Activated CD4-positive, alpha-beta T cell treated with anti-CD3 and anti-CD28 coated beads for 48 hours (primary cell): Measurements from ENCODE around the gene ATL2.
"Not testable (repeated sequence)": the region's sequence is repeated elsewhere in the genome, so short reads cannot be mapped to it uniquely, and the experiment has no call there.

ENCODE experiments used
- DNase-seq: peaks from one replicate; pipeline ENCODE4 v3.0.0-alpha.2; 2020

The ATL2 gene

DNA sequence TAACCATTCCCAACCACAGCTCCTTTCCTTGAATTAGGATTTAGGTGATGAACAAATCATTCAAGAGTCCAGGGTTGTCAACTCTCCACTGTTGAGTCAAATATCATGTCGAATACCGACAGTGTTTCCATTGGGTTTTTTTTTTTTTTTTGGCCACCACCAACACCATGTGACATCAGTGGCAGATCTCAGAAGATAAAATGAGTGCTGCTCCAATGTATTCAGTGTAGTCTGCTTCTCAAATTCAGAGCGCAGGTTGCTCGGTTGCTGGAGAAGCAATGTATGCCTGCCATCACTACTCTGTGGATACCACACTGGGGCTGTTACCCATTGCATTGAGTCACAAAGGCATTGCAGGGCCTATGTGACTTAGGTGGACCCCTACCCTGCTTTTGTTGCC is 10.8 kb upstream of the ATL2 start:
- no peak for DNase-seq

DNA sequence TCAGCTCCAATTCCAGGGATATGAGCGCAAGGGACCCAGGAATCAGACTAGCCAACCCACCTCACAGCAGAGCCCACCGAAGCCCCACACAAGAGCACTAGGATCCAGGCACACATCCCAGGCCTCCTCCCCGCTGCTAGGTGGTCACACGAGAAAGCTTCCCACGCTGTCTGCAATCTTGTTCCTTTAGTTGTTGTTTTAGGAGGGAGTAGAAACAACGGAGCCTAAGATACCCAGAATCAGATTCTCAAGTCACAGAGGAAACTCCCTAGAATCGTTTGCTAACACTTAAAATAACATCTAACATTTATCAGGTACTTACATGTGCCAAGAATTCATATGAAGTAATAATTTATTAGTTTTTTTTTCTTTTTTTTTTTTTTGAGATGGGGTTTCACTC is 9.7 kb upstream of the ATL2 start:
- no peak for DNase-seq

DNA sequence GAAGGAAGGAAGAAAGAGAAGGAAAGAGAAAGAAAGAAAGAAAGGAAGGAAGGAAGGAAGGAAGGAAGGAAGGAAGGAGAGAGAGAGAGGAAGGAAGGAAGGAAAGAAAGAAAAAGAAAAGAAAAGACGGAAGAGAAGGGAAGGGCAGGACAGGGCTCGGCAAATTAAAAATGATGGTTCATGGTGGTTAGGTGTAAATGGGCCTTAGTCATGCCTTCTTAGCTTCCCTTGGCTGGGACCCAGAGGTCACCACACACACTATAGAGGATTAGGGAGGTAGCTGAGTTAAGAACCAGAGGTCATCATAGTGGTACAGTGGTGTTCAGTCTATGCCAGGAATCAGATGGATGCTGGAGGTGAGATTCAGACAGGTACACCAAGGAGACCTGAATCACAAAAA is 9.3 kb upstream of the ATL2 start:
- no peak for DNase-seq

DNA sequence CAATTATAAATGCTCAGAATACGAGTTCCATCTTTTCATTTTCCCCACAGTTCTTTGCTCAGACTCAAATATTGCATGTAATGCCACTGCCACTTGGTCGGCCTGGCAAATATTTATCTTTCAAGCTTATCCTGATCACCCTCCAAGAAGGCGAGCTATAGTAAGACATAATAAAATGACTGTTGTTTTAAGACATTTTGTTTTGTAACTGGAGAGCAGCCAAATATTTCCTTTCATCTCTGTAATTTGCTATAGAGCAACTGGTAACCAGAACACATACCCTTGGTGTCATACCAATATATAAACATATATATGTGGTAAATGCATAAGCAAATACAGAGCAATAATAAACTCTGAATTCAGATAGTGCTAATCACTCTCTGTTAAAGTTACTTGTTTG is 7.3 kb upstream of the ATL2 start:
- no peak for DNase-seq

DNA sequence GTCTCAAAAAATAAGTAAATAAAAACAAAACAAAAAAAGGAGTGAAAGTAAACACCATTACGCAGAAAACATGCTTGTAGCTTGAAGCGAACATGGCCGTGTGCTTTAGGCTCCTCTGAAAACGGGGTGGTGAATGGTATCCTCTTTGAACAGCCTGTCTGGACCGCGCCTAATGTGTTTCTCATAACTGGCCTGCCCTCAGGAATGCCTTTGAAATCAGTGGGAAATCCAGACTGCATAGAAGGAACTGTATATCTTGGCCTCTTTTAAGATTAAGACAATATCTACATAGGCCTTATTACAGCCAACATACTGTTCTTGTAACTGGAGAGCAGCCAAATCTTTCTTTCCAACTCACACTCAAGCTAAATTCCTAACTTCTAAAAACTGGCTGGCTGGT is 6.7 kb upstream of the ATL2 start:
- DNase-seq, result not testable (repeated sequence)

DNA sequence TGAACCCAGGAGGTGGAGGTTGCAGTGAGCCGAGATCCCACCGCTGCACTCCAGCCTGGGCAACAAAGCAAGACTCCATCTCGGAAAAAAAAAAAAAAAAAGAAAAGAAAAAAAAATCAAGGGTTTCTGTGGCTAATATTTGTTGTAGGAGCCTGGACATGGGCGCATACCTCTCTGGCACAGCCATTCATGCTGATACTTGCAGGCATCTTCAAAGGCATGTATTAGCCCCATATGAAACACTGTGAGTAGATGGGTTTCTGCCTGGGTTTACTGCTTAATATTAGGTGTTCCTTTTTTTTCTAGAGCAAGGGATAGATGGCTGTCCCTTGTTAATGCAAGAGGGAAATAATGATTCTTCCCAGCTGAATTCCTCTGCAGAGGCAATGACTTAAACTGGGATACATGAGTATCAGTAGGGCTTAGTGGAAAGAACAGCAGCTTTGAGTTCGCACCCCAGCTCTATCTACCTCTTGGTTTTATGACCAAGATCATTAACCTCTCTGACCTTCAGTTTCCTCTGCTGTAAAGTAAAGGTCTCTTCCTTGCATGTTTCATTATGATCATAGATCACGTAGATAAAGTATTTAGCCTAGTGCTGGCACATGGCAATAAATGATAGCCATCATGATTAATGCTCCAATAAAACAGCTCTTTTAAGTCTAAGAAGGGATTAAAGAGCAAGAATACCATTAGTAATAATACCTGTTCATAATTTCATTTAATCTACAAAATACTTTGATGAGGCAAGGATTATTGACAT is 4.5 kb upstream of the ATL2 start:
- no peak for DNase-seq

DNA sequence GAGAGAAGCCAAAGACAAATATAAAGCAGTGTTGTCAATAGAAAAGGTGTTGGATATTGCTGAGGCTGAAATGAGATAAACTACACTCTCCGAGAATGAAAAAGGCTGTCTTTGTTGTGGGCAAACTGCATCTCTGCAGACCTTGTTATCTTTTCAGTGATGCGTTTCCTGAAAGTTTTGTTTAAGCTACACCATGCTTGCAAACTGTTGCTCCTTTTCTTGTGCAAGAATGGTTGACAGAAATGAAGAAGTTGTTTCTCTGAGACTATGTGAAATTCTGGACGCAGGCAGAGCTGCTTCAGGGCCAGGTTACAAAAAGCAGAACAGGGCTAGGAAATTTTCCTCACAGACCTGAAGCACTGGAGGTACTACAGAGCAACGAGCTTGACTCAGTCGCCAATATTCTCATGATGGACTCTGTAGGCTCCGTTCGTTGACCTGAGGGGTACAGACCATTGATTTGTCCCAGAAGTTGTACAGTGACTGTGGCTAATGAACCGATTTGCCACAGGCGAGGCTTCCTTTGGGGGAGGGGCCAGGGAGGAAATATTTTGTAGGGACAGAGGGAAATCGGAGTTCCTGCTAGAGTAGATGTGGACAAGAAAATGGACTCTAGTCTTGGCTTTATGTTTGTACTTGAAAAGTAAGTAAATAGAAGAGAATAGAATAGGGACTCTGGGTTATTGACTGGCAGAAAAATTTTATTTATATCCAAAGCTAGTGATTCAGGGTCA is 3.5 kb upstream of the ATL2 start:
- DNase-seq, result no peak

DNA sequence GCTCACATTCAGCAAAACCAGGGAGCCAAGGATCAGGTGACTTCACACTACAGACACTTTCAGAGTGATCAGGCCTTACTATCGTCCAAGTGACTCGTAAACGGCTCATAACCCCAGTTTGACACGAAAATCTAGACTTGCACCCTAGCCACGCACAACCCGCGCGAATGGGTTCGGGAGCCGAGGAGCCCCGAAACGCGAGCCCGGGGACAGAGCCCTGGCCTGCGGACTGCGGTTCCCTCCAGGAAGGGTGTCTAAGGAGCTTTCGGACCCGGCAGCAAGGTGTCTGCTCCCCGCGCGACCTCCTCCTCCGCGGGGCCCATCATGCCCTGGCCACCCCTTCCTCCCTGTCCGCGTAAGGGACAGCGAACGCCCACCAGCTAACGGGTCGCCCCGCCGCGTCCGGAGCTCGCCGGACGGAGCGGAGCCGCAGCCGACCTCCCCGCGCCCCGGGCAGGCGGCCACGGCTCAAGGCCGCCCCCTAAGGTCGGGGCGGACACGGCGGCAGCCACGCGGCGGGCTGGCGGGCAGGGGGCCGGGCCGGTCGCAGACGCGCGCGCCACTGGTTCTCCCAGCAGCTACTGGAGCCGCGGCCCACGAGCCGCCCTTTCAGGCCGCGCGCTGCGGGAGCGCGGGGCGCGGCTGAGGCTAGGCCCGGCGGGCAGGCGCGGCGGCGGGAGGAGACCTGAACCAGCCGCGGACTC is 575 bp downstream of the ATL2 start:
- peak; percentile 60 for DNase-seq

DNA sequence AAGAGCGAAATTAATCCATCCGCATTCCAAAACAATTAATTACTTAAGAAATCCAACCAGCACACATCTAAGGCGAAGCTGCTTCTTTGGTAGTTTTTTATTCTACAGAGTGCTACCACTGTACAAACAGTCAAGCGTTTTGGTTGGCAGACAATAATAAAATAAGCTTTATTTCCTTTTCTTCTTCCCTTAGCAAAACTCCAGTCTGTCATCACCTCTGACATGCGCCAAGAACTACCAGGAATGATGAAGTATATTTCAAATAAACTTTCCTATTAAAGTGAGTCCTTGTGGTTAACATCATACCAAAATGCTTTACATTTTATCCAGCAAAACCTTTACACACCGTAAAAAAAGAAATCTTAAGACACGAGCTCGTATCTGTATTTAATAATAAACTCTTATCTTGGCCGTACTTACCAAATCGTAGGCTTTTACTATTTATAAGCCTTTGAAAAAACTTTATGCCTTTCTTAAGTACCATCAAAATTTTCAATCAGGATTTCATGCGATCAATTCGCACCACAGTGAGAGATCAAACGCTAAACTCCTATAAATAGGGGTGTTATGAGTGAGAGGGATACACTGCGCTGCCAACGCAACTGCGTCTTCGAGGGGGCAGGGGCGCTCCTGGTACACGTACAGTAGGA is 1.3 kb downstream of the ATL2 start:
- peak; percentile 74 for DNase-seq

DNA sequence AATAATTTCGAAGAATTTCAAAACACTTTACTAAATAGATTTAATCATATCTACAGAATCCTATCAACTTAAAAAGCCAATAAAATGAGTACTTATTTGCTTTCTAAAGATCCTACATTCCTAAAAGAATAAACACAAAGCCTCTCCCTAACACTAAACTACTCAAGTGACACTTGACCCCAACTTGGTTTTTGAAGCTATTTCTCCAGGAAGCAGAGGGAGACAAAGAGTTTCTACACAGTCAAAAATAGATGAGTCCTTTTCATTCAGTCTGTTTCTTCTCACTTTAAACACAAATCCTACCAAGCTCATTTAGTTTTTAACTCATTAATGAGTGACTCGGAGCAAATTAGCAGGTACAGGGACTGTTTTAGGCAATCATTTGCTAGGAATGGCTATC is 2.1 kb downstream of the ATL2 start:
- no peak for DNase-seq

DNA sequence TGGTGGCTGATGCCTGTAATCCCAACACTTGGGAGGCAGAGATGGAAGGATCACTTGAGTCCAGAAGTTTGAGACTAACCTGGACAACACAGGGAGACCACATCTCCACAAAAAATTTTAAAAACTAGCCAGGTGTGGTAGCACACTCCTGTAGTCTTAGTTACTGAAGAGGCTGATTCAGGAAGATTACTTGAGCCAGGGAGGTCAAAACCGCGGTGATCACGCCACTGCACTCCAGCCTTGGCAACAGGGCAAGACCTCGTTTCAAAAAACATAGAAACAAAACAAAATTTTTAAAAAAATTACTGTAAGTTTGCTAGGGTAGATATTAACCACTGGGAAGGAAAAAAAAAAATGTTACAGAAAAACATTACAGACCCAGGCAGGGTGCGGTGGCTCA is 5.8 kb downstream of the ATL2 start:
- no peak for DNase-seq

DNA sequence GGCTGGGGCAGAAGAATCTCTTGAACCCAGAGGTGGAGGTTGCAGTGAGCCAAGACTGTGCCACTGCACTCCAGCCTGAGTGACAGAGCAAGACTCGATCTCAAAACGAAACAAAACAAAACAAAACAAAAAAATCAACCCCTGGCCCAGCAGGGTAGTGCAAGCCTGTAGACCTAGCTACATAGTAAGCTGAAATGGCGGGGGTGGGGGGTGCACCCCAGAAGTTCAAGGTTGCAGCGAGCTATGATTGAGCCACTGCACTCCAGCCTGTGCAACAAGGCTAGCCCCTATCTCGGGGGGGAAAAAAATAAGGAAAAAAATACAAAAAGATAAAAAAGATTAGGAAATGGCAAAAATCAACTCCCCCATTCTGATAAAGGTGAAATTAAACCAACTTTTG is 6.4 kb downstream of the ATL2 start:
- DNase-seq, result no peak

DNA sequence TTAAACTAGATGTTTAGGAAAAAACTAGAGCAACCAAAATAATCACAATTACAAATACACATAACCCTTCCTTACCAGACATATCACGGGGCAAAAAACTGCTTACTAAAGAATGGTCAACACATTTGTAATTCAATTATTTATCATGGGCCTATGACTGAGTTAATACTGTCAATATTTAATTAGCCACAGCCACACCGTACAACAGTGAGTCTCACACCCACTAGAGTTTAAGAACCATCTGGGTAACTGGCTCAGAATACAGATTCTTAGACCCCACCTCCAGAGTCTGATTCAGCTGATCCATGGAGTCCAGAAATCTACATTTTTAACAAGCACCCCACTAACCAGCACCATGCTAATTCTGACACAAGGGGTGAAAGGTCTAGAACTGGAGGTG is 14.8 kb downstream of the ATL2 start:
- no peak for DNase-seq

DNA sequence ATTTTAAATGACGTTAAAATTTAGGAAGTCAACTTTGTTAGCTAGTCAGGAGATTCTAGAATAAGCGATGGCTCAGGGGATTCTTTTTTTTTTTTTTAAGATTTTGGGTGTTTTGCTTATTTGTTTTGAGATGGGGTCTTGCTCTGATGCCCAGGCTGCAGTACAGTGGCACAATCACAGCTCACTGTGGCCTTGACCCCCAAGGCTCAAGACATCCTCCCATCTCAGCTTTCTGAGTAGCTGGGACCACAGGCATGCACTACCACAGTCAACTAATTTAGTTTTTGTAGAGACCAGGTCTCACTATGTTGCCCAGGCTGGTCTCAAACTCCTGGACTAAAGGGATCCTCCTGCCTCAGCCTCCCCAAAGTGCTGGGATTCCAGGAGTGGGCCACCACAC is 16.9 kb downstream of the ATL2 start:
- no peak for DNase-seq

DNA sequence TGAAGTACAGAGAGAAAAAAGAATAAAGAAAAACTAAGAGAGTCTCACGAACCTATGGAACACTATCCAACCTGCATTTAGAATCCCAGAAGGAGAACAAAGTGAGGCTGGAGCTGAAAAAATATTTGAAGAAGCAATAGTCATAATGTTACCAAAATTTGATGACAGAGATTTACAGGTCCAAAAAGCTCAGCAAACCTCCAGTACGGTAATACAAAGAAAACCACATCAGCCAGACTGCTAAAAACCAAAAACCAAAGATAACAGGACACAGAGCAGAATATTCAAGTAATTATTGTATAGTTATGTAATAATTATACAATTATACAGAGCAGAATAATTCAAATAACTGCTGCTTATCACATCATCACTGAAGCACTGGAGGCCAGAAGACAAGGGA is 23.7 kb downstream of the ATL2 start:
- no peak for DNase-seq

DNA sequence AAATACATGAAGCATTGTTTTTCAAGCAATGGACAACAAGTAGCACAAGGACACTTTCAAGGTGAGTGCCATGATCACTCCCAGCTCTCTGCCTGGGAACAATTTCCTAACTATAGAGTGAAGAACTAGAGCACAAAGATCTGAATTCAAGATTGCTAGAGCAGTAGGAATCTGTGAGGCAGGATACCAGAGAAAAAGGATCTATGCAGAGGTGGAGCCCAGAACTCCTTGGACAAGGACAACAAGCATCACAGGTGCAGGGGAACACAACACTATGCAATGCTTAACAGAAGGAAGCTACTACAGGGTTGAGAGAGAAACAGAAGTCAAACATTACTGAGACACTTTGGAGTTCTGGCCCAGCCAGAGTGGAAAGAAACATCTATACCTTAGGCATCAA is 24.7 kb downstream of the ATL2 start:
- DNase-seq, result no peak

DNA sequence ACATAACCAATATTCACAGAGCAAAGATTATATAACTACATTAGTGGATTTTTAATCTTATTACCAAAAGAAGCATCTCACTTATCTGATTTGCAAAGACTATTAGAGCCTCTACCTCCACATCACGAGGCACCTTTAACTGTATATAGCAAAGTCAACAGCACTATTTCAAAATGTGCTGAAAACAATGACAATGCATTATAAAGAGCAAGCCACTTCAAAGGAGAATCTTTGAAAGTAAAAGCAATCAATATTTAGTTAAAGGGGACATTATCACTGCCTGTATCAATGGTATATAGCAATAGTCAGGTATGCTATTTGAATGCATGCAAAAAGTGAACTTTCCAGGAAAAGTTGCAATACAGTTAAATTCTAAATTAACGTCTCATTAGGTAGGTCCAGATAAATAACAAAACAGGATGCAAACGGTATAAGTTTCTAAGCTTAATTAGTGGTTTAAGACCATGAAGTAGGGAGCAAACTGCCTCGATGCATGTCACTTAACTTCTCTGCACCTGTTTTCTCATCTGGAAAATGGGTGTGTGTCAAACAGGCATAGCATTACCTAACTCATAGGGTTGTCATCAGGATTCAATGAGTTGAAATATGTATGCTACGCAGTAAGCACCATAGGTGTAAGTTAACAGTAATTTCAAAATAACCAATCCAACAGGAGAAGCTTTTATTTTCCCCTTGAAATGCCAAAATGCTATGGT is 31.6 kb downstream of the ATL2 start:
- no peak for DNase-seq

DNA sequence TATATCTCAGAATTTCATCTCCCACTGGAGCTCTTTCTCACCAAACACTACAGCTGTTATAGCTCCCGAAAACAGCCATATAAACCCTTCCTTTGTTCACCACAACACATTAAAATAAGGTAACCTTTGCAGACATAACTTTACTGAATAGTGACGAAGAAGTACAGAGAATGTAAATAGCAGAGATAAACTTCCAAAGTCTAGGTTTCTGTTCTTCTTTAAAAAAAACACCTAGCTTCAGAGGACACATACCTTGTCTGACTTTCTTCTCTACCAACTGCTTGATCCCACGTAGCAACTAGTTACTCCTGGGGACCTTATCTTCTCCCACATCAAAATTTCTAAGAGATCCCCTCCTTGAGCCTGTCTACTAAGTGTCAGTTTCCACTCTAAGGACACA is 32.3 kb downstream of the ATL2 start:
- DNase-seq, result no peak

DNA sequence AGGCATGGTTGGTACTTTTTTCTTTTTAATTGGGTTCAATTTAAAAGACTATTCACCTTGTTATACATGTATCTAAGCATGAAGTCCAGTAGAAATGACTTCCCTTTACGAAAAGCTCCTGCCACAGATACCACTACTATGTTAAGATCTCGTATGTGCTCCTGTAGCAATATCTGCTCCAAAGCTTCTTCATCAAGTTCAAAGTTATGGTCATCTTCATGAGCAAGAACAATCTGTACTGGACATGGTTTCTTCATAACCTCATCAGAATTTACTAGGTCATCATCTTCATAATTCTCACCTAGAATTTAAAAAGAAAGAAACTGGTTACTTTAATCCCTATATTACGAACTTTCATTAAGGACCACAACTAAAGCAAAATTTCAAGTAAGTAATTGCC is 33.9 kb downstream of the ATL2 start:
- DNase-seq, result no peak

DNA sequence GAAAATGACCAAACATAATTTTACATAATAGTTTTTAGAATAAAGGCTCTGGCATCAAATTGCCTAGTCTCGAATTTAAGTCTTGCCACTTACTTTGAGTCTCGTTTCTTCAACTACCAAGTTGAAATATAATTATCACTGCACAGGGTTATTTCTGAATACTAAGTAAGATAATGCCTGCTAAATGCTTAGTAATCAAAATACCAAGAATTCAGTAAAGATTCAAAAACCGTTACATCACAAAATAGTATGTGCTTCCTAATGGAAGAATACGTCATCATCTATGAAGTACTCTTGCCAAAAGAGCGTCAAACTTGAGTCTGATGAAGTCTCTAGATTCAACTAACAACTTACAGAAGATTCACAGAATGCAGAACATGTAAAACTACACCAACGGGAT is 40.5 kb downstream of the ATL2 start:
- DNase-seq, result no peak

DNA sequence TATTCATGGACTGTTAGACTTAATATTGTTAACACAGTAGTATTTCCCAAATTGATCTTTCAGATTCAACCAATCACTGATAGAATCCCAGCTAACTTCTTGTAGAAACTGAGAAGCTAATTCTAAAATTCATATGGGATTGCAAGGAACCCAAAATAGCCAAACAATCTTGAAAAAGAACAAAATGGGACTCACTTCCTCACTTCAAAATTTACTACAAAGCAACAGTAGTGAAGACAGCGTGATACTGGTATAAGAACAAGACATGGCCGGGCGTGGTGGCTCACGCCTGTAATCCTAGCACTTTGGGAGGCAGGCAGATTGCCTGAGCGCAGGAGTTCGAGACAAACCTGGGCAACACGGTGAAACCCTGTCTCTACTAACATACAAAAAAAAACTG is 46.3 kb downstream of the ATL2 start:
- DNase-seq, result no peak

DNA sequence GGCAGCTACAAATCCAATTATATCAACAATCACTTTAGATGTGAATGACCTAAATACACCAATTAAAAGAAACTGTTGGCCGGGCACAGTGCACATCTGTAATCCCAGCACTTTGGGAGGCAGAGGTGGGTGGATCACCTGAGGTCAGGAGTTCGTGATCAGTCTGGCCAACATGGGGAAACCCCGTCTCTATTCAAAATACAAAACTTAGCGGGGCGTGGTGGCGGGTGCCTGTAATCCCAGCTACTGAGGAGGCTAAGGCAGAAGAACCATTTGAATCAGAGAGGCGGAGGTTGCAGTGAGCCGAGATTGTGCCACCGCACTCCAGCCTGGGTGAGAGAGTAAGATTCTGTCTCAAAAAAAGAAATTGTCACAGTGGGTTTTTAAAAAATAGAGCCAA is 49.5 kb downstream of the ATL2 start:
- peak; percentile 6 for DNase-seq

DNA sequence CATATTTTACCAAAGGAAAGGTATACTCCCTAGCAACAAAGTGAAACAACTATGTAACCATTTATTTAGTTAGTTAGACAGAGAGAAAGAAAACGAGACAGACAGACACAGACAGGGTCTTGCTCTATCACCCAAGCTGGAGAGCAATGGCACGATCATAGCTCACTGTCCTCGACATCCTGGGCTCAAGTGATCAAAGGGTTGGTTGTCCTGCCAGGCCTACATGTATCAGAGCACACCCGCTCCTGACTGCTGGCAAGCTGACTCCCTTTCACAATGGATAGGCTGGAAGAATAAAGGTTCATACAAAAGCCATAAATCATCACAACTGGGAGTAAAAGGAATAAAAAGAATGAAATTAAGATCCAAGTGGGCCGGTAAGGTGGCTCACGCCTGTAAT is 53.5 kb downstream of the ATL2 start:
- DNase-seq, result no peak
